Kidney (tissue), 14 donors: ENCODE results near the gene THRB. TPM values are rescaled to one million over a fixed set of nuclear protein-coding genes. Genes with fewer than 3 reads are reported as not detected.

Experiments
- DNase-seq, 5 donors: peaks; one replicate each; pipeline ENCODE4 v3.0.0-alpha.2; 2013 to 2020
- FAIRE-seq: peaks from 2 replicates; lab custom pipeline; 2012; peaks lifted over from hg19 to GRCh38; lab: Jason Lieb, UNC
- H3K27ac ChIP-seq, 2 donors: one replicate each; pipeline ENCODE4 v1.7.0; 2013; ENCODE audit warnings: low read depth in 2 of 2, low read length in 2 of 2, inconsistent platforms in 1 of 2
- H3K27me3 ChIP-seq: one replicate; pipeline ENCODE4 v1.7.1; 2013; ENCODE audit warnings: low read length, inconsistent platforms; ENCODE audit not compliant: control insufficient read depth, insufficient read depth
- H3K36me3 ChIP-seq, 3 donors: one replicate each; pipeline versions ENCODE4 v1.7.0 to v1.7.1; 2013; ENCODE audit warnings: low read length in 3 of 3, control low read depth in 1 of 3, inconsistent platforms in 1 of 3; ENCODE audit not compliant: insufficient read depth in 3 of 3, control insufficient read depth in 2 of 3
- H3K4me1 ChIP-seq, 3 donors: one replicate each; pipeline versions ENCODE4 v1.7.0 to v1.7.1; 2013; ENCODE audit warnings: low read length in 3 of 3, inconsistent platforms in 1 of 3, low read depth in 1 of 3; ENCODE audit not compliant: control insufficient read depth in 2 of 3, insufficient read depth in 2 of 3
- H3K4me3 ChIP-seq, 3 donors: one replicate each; pipeline versions ENCODE4 v1.7.0 to v1.8.1; 2013; ENCODE audit warnings: low read length in 3 of 3, control low read depth in 1 of 3, inconsistent platforms in 1 of 3
- H3K9ac ChIP-seq, 3 donors: one replicate each; pipeline versions ENCODE4 v1.7.0 to v1.7.1; 2013; ENCODE audit warnings: low read length in 3 of 3, control low read depth in 1 of 3, inconsistent platforms in 1 of 3
- H3K9me3 ChIP-seq, 3 donors: one replicate each; pipeline versions ENCODE4 v1.7.0 to v1.7.1; 2013; ENCODE audit warnings: low read length in 3 of 3, control low read depth in 1 of 3, inconsistent platforms in 1 of 3; ENCODE audit not compliant: control insufficient read depth in 2 of 3, insufficient read depth in 1 of 3
- CTCF ChIP-seq: IDR thresholded peaks from 3 replicates; pipeline ENCODE4 v1.5.1; 2012; ENCODE audit warnings: mild to moderate bottlenecking, moderate library complexity, borderline replicate concordance; ENCODE audit not compliant: insufficient read depth; ENCODE audit errors: extremely low read depth
- intact Hi-C: fragments of 100-400 bp; cut with DNase I; formaldehyde crosslinking; loops from one replicate; pipeline ENCODE4 v1.11.1; 2022
- polyA plus RNA-seq: library from polyadenylated mRNA; stranded (reverse); fragments of 350-450 nt; fragmentation: Illumina TruSeq; extraction: RNeasy Lipid Tissue Mini Kit (QIAGEN cat#74804); gene quantifications from one replicate; pipeline ENCODE4 v1.2.3, GENCODE V29; 2014; ENCODE audit warnings: low read depth, low replicate concordance; ENCODE audit not compliant: insufficient read depth
- total RNA-seq: library from RNA; stranded (reverse); fragmentation: NEBNext Ultra II Directional; extraction: Animal tissue kit (Norgen Biotek cat#: 25700); gene quantifications from one replicate; pipeline ENCODE4 v1.2.1, GENCODE V29; 2021
- donor health status: control.
- donor health status: control.
- donor health status: control.
- donor health status: control.
- donor health status: control.
- donor health status: DM: yes; HTN: yes; CAD: no.
- donor health status: Normal renal cell carcinoma (clear cell type).

THRB gene
- total and polyA plus RNA-seq, 2 donors from 2014 or later, result 4.5 to 17.2 TPM

- Histone ChIP-seq H3K36me3 (no peaks in the 10 kb centered on the region), H3K27ac (no peak overlapping the region), H3K9me3 (no peaks in the 10 kb centered on the region), H3K4me3 (no peak overlapping the region), H3K4me1 (no peaks in the 10 kb centered on the region), H3K27me3 (no peaks in the 10 kb centered on the region), H3K9ac (no peak overlapping the region)
- TF ChIP-seq CTCF, result no peak
- no peak for DNase-seq
- no peak for FAIRE-seq
- intact Hi-C loops, result no loop called here
These were observed 340.5 kb downstream of the THRB start for GRCh38 chr3:24154013-24154695.

GRCh38 chr3:24151594-24151993 lies 343.1 kb downstream of the THRB start:
- no peak for DNase-seq
- intact Hi-C loops, result no loop called here
- no peak overlapping the region for H3K4me3 ChIP-seq
- H3K9ac ChIP-seq, result no peak overlapping the region
- no peaks in the 10 kb centered on the region for H3K27me3 ChIP-seq
- no peak for FAIRE-seq
- no peaks in the 10 kb centered on the region for H3K36me3 ChIP-seq
- H3K27ac ChIP-seq, result no peak overlapping the region
- TF ChIP-seq CTCF, result no peak
- no peaks in the 10 kb centered on the region for H3K9me3 ChIP-seq
- no peaks in the 10 kb centered on the region for H3K4me1 ChIP-seq

GRCh38 chr3:24149032-24149431 lies 345.6 kb downstream of the THRB start:
- H3K9me3 ChIP-seq, result no peaks in the 10 kb centered on the region
- no peak overlapping the region for H3K4me3 ChIP-seq
- TF ChIP-seq CTCF, result no peak
- H3K9ac ChIP-seq, result no peak overlapping the region
- H3K4me1 ChIP-seq, result no peaks in the 10 kb centered on the region
- intact Hi-C loops, result no loop called here
- no peaks in the 10 kb centered on the region for H3K36me3 ChIP-seq
- no peaks in the 10 kb centered on the region for H3K27me3 ChIP-seq
- no peak overlapping the region for H3K27ac ChIP-seq
- FAIRE-seq (no peak), DNase-seq (no peak)
